SKM-1 (cell line): ENCODE measurements around the gene FAM168A.

Experiments used
- DNase-seq: peaks from one replicate; lab custom pipeline; 2025; ENCODE audit not compliant: unreplicated experiment; lab: John Stamatoyannopoulos, UW

FAM168A gene

GRCh38 chr11:73597956-73598718, at the start of gene FAM168A:
Gene FAM168A, minus strand, starts transcription at chr11:73598112. Its CDS starts 129,638 bp downstream, at chr11:73468474.
- DNase-seq = peak; percentile 98

- DNase-seq = no peak
Measured at GRCh38 chr11:73647459-73648100, 49.7 kb upstream of the FAM168A start.

- DNase-seq = no peak
Measured at GRCh38 chr11:73645972-73646631, 48.2 kb upstream of the FAM168A start, which contains the start of gene PLEKHB1. Gene PLEKHB1, plus strand, starts transcription at chr11:73646581. Its CDS starts 28 bp downstream, at chr11:73646609.

- no peak for DNase-seq
Measured at GRCh38 chr11:73645121-73645969, 47.4 kb upstream of the FAM168A start.

- DNase-seq = no peak
Measured at GRCh38 chr11:73641668-73642067, 43.8 kb upstream of the FAM168A start.

- no peak for DNase-seq
Measured at GRCh38 chr11:73640592-73640991, 42.7 kb upstream of the FAM168A start.

GRCh38 chr11:73637012-73637411, 39.1 kb upstream of the FAM168A start:
- no peak for DNase-seq

GRCh38 chr11:73636249-73636648, 38.3 kb upstream of the FAM168A start:
- DNase-seq = no peak

- DNase-seq = no peak
Measured at GRCh38 chr11:73635721-73636120, 37.8 kb upstream of the FAM168A start.

GRCh38 chr11:73633999-73634398, 36.1 kb upstream of the FAM168A start:
- DNase-seq = no peak

- no peak for DNase-seq
Measured at GRCh38 chr11:73632996-73633395, 35.1 kb upstream of the FAM168A start.

GRCh38 chr11:73629907-73630306, 32.0 kb upstream of the FAM168A start:
- DNase-seq = no peak

- peak; percentile 66 for DNase-seq
Measured at GRCh38 chr11:73625696-73626318, 27.9 kb upstream of the FAM168A start.

- peak; percentile 82 for DNase-seq
Measured at GRCh38 chr11:73623686-73624085, 25.8 kb upstream of the FAM168A start.

- no peak for DNase-seq
Measured at GRCh38 chr11:73622926-73623593, 25.1 kb upstream of the FAM168A start.

GRCh38 chr11:73614591-73614990, 16.7 kb upstream of the FAM168A start:
- no peak for DNase-seq

- no peak for DNase-seq
Measured at GRCh38 chr11:73612601-73613140, 14.8 kb upstream of the FAM168A start.

GRCh38 chr11:73598719-73599379, 937 bp upstream of the FAM168A start:
- DNase-seq = no peak

- no peak for DNase-seq
Measured at GRCh38 chr11:73597336-73597955, 466 bp downstream of the FAM168A start.
